GM21825 (cell line): ENCODE measurements around the gene SCTR.

Experiments
- ATAC-seq: cut with Tn5 transposase; IDR thresholded peaks from one replicate; pipeline ENCODE4 v1.9.1; 2021; ENCODE audit warnings: mild to moderate bottlenecking, moderate library complexity; ENCODE audit not compliant: unreplicated experiment

The SCTR gene

DNA sequence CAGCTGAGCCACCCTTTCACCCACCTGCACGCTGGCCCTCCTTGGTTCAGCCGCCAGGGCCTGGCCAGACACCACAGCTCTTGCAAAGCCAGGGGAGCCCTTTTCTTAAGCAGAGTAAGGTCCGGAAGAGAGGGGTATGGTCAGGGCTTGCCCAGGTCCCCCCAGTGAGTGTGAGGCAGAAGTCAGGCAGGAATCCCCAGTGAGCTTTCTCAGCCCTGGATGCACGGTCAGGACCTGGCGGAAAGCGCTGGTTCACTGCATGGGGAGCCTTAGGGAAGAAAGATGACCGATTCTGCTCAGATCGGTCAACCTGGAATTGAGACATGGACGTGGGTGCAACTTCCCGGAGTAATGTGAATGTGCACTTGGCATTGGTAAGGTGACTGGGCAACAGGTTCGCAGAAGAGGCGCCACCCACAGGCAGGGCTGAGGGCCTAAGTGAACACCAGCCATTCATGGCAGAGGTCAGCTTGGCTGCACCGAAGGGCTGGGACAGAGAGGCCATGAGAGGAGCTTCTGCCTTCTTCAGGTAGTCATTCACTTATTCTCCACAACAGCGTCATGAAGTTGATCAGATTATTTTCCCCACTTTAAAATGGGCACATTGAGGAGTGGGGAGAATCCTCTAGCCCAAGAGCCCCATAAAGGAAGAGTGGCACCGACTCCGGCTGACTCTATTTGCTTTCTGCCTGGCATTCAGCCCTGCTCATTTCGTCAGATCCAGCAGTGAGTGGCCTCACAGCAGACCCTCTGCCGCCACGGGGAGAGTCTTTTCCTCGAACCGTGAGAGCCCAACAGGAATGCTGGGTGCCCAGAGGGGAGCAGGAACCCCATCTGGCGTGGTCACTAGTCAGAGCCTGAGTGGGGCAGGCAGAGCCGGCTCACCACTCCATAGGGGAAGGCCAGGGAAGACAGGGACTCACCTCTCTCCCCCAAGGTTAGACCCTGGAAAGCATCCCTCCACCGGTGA, 35.8 kb downstream of the SCTR start:
- ATAC-seq: no peak

GRCh38 chr2:119487434-119488244, 36.6 kb downstream of the SCTR start:
- ATAC-seq: peak; percentile 82

- no peak for ATAC-seq
Measured at GRCh38 chr2:119486886-119487285, 37.4 kb downstream of the SCTR start.

DNA sequence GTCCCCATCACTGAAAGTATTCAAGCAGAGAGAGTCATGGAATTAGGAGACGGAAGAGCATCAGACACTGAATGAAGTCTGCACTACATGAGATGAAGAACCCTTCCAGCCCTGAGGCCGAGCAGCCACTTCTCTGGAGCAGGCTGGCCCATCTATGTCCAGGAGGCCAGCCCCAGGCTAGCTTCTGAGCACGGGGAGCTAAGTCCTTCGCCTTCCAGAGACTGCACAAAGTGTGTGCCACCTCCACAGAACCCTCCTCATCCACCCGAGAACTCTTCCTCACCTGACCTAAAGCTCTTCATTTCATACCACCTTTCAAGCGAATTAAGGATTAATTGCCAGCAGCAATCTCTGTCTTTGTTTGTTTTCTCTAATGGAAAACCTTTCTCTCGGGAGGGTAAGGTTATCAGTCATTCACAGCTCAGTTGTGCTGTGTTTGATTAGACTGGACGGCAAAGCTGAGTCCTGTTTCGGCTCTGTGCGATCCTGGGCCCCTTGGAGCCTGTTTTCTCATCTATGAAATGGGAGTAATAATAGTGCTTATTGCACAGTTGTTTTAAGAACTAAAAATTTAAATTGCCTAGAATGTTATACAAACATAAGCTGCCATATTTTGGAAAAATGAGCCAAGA, 38.0 kb downstream of the SCTR start:
- ATAC-seq: no peak

GRCh38 chr2:119485336-119486110, 38.8 kb downstream of the SCTR start:
- ATAC-seq: no peak

DNA sequence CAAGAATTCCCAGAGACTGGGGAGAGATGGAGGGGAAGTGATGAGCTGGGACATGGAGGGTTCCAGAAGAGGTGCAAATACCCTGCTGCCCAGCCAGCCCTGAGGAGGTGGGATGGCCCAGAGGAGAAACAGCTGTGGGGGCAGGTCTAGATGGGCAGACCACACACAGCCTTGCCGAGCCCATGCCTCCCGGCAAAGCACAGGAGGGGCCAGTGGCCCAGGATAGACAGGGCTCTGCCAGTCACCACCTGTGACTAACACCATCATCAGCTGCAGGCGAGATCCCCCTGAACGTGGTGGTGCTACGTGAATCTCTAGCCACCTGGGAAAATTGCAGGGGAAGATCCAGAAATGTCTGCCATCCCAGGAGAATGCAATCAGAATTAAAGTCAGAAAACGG, 39.4 kb downstream of the SCTR start:
- ATAC-seq: no peak

- no peak for ATAC-seq
Measured at GRCh38 chr2:119483896-119484718, 40.2 kb downstream of the SCTR start.

DNA sequence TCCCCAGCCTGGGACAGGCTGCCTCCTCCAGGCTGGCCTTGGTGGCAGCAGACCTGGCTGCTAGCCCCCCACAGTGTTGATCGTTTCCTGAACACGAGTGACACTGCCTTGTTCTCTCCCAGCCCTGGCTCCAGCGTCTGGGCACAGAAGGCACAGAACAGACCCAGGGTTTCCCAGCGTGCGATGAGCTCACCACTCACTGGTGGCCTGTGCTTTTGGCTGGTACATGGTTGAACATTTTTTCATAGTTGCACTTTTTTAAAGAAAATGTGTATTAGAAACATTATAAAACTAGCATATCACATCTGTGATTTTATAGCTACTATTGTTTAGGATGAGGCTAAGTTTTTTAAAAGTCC, 40.9 kb downstream of the SCTR start:
- ATAC-seq: no peak

DNA sequence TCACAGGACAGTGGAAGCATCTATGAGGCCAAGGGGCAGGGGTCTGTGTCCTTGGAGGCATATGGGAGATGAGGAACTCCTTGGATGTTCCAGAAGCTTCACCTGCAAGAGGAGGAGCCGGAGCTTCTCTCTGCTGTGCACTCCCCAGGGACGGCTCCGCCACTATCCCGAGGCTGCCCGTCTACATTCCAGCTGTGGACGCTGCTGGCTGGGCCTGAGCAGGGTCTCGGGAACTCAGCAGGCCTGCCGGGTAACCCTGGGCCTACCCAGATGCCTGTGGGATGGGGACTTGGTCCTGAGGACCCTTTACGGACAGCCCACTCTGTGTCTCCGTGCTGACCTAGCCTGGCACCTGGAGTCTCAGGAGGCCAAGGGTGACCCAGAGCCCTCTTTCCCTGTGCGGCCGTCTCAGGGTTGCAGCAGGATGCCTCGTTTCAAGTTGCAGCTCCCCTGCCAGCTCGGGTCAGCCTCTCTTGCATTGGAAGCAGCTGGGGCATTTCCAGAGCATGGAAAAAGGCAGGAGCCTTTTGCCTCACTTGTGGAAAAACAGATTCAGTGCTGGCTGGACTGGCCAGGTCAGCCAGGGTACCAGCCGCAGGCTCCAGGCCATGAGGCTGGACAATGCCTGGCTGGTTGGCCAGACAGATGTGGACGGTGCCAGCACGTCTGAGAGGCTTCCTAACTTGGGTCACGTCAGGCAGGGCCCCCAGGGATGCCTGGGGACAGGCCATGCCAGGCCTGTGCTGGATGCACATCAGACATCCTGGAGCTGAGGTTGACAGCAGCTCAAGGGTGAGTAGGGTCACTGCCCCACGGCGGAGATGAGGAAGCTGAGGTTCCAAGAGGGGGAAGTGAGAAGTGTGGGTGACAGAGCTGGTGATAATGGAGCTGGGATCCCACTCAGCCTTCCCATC, 41.5 kb downstream of the SCTR start:
- no peak for ATAC-seq

DNA sequence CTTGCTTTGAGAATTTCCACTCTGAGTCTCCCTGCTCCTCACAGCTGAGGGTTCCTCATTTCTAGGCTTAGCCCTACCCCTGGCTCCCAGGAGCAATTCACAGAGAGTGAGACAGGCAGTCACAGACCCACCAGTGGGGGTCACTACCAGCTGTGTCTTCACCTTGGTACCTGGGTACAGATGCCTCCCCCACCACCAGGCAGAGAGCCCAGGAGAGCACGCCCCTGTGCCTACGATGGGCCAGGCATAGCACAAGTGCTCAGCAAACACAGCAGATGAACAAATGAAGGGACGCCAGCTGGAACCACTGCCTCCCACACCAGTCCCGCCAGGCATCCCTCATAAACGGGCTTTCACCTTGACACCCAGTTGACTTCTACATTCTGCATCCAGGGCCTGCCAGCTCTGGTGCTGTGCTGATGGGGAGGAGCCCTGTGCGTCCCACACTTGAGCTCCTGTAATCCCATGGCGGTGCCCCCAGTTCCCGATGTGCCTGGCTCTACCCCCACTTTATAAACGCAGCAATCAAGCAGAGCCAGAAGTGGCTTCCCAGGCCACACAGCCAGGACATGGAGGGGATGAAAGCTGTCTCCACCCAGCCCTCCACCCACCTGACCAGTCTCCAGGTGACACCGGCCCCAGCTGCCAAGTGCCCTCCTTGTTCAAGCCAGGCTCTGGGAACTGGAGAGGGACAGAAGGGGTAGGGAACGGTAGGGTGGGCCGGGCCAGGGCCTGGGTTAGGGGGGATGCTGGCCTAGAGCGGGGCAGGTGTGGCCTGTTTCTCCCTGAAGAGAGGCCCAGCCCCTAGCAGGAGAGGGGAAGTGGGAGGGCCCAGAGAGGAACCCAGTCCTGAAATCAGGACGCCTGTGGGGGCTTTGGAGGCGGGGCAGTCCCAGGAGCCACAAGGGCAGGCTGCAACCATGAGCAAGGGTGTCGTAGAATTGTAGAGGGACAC, 42.5 kb downstream of the SCTR start:
- ATAC-seq: no peak

- ATAC-seq: no peak
Measured at GRCh38 chr2:119480718-119481142, 43.6 kb downstream of the SCTR start.

- ATAC-seq: no peak
Measured at GRCh38 chr2:119480184-119480583, 44.1 kb downstream of the SCTR start.

DNA sequence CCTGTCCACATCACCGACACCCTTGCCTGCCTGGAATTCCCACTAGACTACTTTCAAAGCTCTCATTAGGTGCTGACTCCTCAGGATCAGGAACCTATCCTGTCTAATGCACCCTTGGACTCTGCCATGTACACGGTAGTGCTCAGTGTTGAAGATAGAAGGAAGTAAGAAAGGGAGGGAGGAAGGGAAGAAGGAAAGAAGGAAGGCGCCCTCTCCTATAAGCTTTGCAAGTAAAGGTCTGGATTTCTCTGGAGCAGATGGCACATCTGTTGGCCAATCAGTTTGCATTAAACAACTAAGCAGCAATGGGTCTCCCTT, 45.3 kb downstream of the SCTR start:
- ATAC-seq: no peak

DNA sequence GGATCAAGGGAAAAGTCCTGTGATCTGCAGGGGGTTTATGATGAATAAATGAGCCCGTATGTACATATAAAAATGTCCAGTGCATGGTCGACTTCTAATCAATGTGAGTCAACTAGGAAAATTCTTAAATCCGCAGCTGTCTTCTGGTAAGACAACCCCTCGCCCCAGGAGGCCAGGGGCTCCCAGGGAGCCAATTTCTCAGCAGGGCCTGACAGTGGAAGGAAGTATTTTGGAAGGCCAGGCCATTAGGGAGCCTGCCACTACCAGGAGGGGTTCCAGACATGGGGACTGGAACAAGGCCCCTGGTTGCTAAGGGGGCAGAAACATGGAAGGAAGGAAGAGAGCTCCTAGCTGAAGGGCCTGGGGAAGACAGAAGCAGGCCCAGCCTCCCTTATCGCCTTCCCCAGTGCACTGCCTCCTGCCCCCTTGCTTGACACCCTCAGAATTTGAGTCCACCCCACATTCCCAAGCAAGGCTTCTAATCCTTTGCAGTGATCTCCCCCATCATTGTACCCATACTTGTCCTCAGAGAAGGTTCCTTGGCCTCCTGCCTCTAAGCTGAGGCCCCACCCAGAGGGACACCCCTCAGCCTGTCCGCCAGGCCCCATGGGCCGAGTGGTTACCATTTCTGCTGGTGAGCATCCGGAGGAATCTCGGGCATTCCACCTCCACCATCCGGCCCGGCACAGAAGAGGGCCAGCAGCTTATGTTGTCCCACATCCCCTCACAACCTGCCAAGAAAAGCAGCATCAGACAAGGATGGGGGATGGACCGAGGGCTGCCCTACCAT, 45.9 kb downstream of the SCTR start:
- no peak for ATAC-seq

GRCh38 chr2:119477113-119477505, 47.2 kb downstream of the SCTR start:
- no peak for ATAC-seq

- ATAC-seq: peak; percentile 82
Measured at GRCh38 chr2:119476301-119477112, 47.8 kb downstream of the SCTR start.
